Prostate gland (tissue), 2 donors: Measurements from ENCODE around the gene HUS1.

Experiments used
- POLR2A ChIP-seq: fragments of 450-650 bp; IDR thresholded peaks from one replicate; pipeline ENCODE4 v1.6.1; 2016; ENCODE audit warnings: antibody characterized with exemption, mild to moderate bottlenecking
- TF ChIP-seq, protein P1 (sequence below), 4 experiments: fragments of 200-600 bp in 2 of 4; fragments of 450-650 bp in 2 of 4; sonication (generic) in 2 of 4; IDR thresholded peaks; 1 replicate in 3 of 4; 2 replicates in 1 of 4; pipeline ENCODE4 v1.5.1; 2016 to 2019; ENCODE audit warnings: antibody characterized with exemption in 4 of 4, mild to moderate bottlenecking in 2 of 4, moderate library complexity in 2 of 4

DNA sequence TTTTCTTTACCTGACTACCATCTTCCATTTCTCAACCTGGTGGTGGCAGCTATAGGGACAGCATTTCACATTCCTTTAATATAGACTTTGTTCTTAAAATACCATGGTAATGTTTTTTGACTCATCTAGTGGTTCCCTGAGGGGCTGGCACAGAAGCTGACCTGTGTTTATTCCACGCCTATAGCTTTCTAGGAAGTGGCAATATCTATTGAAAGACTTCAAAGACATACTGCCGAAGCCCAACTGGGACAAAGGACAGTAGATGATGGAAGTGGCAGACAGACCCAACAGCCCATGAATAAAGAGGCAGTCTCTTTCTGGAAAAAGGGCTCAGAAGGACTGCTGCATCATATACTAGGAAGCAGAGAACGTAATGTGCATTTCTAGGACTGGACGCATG lies 38.3 kb upstream of the HUS1 start:
- TF ChIP-seq, protein P1, sequence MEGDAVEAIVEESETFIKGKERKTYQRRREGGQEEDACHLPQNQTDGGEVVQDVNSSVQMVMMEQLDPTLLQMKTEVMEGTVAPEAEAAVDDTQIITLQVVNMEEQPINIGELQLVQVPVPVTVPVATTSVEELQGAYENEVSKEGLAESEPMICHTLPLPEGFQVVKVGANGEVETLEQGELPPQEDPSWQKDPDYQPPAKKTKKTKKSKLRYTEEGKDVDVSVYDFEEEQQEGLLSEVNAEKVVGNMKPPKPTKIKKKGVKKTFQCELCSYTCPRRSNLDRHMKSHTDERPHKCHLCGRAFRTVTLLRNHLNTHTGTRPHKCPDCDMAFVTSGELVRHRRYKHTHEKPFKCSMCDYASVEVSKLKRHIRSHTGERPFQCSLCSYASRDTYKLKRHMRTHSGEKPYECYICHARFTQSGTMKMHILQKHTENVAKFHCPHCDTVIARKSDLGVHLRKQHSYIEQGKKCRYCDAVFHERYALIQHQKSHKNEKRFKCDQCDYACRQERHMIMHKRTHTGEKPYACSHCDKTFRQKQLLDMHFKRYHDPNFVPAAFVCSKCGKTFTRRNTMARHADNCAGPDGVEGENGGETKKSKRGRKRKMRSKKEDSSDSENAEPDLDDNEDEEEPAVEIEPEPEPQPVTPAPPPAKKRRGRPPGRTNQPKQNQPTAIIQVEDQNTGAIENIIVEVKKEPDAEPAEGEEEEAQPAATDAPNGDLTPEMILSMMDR (IDR thresholded peaks at IDR 0.05): no peak
- no peak for TF ChIP-seq POLR2A
